GM12892 (cell line): ENCODE results near the gene PIGK.

Experiments used
- DNase-seq: peaks from one replicate; pipeline ENCODE4 v3.0.0; 2011; ENCODE audit not compliant: insufficient read length
- FAIRE-seq: peaks from 2 replicates; lab custom pipeline; 2011; peaks lifted over from hg19 to GRCh38; lab: Jason Lieb, UNC
- POLR2A ChIP-seq: IDR thresholded peaks from 2 replicates; pipeline ENCODE4 v1.6.1; 2011; ENCODE audit warnings: low read depth, low read length, control low read depth
- POLR2AphosphoS5 ChIP-seq: IDR thresholded peaks from 2 replicates; pipeline ENCODE4 v1.6.1; 2011; ENCODE audit warnings: low read depth, low read length, control low read depth
- TAF1 ChIP-seq: IDR thresholded peaks from 2 replicates; pipeline ENCODE4 v1.6.1; 2011; ENCODE audit warnings: low read depth, mild to moderate bottlenecking, control low read depth, low read length, borderline replicate concordance

PIGK gene

DNA sequence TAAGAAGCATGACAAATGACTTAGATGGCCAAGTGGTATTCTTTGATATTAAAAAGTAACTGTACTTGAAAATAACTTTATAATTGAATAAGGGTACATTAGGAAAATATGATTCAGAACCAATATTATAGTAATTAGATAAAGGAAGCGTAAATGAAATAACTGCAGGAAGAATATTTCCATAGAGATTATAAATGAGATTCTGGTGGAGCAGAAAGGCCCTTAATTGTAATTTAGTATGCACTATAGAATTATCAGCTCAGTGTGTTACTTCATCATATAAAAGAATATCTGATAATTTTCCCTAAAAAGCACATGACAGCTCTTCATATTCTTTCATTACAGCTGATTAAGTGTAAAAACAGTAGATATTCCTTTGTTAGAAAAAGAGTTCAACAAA lies 171.7 kb downstream of the PIGK start:
- DNase-seq, result no peak
- TF ChIP-seq POLR2A (no peak), TAF1 (no peak), POLR2AphosphoS5 (no peak)
- FAIRE-seq, result no peak

DNA sequence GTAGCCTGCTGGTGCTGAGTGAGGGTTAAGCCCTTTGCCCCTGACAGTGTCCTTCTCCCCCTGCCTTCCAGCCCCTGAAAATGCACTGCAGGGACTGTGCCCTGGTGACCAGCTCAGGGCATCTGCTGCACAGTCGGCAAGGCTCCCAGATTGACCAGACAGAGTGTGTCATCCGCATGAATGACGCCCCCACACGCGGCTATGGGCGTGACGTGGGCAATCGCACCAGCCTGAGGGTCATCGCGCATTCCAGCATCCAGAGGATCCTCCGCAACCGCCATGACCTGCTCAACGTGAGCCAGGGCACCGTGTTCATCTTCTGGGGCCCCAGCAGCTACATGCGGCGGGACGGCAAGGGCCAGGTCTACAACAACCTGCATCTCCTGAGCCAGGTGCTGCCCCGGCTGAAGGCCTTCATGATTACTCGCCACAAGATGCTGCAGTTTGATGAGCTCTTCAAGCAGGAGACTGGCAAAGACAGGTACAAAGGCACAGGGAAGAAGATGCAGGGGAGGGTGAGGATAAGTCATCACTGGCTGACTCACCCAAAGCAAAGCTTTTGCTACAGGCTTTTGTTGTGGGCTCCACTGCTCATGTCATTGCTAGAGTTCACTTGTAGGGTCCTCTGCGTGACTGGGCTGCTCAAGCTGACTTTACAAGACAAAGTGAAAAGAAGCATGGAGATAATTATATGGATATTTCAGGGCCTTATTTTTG lies 174.9 kb downstream of the PIGK start:
- TF ChIP-seq POLR2AphosphoS5 (no peak), POLR2A (no peak), TAF1 (no peak)
- DNase-seq (no peak), FAIRE-seq (no peak)

DNA sequence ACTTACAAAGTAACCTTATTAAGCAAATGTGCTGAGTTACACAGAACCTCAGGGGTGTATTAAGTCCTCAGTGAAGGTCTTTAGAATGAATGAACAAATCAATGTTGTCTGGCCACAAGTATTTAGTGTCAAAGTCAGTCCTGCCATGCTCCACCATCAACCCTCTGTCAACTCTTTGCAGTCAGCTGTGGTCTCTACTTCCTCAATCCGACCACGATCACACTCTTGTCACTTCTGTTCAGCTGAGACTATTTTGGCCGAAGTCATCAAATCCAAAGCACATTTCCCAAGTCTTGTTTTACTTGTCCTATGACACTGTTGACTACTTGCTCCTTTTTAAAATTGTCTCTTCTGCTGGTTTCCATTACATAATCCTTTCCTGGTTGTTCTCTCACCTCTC lies 178.4 kb downstream of the PIGK start:
- DNase-seq, result no peak
- no peak for FAIRE-seq
- TF ChIP-seq TAF1, result no peak

DNA sequence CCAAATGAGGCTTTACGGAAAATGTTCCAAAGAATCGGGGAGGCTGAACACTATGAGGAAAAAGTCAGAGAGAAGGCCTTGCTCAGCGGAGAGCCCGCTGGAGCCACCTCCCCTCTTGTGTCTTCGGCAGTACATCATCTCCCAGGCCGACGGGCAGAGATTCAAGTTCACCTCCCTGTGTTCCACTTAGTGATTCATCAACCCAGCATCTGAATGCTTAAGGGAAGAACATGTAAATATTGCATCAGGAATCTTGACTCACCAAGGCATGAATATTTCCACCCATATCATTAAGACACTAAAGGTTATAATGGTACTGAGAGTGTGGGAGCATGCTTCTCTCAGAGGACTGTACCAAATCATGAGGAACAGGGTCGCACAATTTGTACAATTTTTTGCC lies 179.5 kb downstream of the PIGK start:
- FAIRE-seq, result no peak
- TF ChIP-seq POLR2AphosphoS5, result no peak
- no peak for TF ChIP-seq TAF1
- no peak for TF ChIP-seq POLR2A
- no peak for DNase-seq

DNA sequence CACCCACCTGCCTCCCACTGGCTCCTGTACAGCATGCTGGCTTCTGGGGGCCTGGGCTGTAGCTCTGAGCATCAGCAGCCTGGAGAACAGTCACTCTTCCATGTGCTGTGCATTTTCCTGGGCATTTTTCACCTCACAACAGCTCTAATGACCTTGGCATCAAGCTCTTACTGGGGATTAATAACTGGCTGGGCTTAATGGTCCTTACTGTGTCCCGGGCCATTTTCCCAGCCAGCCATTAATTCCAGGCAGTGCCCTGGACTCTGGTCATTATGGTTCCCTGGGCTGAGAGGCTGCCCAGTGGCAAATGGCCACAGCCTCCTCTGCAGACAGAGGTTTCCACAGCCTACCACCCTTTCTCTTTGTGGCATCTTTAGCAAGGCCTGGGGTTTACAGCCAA lies 180.1 kb downstream of the PIGK start:
- no peak for TF ChIP-seq TAF1
- TF ChIP-seq POLR2A, result no peak
- TF ChIP-seq POLR2AphosphoS5, result no peak
- FAIRE-seq, result no peak

More for the DNA sequence above, 180.1 kb downstream of the PIGK start:
- no peak for DNase-seq
